ENCODE results near the gene DMBT1.

- TF ChIP-seq CTCF (conservative IDR thresholded peaks at IDR 0.05; ENCODE audit: low read length) (no peak), EZH2phosphoT487 (IDR thresholded peaks at IDR 0.05; ENCODE audit: borderline replicate concordance, low read depth, low read length) (no peak)
Measured at GRCh38 chr10:122659651-122660050, 99.1 kb downstream of the DMBT1 start.

Measured in OCI-LY7 (cell line).